HepG2 (cell line): ENCODE results near the gene OR7G1. TPM values are rescaled to one million over a fixed set of nuclear protein-coding genes. Genes with fewer than 3 reads are reported as not detected.

Experiments
- PPARG ChIP-seq: conservative IDR thresholded peaks from 2 replicates; pipeline ENCODE4 v1.6.1; 2016; ENCODE audit warnings: missing biosample characterization, missing genetic modification reagents
- ZNF703 ChIP-seq: sonication (generic); formaldehyde crosslinking; IDR thresholded peaks from 2 replicates; pipeline ENCODE4 v1.5.1; 2020; ENCODE audit warnings: missing genetic modification reagents, mild to moderate bottlenecking, moderate library complexity, borderline replicate concordance
- polyA plus RNA-seq, 8 experiments: library from polyadenylated mRNA; depleted of rRNA in 3 of 8; stranded (reverse) in 7 of 8; unstranded in 1 of 8; fragments of >200 nt; fragmentation: Illumina TruSeq in 4 of 8; extraction: Trizol in 4 of 8; gene quantifications; 2 replicates each; pipeline versions ENCODE4 v1.2.1 to v1.2.3, GENCODE V29; 2011 to 2016; ENCODE audit warnings: low read depth in 4 of 8, missing spikeins in 1 of 8, mixed read lengths in 1 of 8; ENCODE audit not compliant: insufficient read depth in 1 of 8
- total RNA-seq, 5 experiments: library from RNA; depleted of rRNA; stranded (reverse); fragments of >200 nt; fragmentation: Illumina TruSeq; extraction: Trizol; gene quantifications; 2 replicates each; pipeline ENCODE4 v1.2.3, GENCODE V29; 2016; ENCODE audit warnings: low read depth in 1 of 5
- TF ChIP-seq, protein P1 (sequence below), 2 experiments: sonication (generic) in 1 of 2; formaldehyde crosslinking in 1 of 2; IDR thresholded peaks; 2 replicates each; pipeline versions ENCODE4 v1.4.0 to v1.6.1; 2016 to 2020; ENCODE audit warnings: borderline replicate concordance in 1 of 2, low read depth in 1 of 2, mild to moderate bottlenecking in 1 of 2, missing genetic modification reagents in 1 of 2
- TF ChIP-seq, protein P2 (sequence below): sonication (generic); formaldehyde crosslinking; conservative IDR thresholded peaks from 2 replicates; pipeline ENCODE4 v1.4.0; 2020; ENCODE audit warnings: mild to moderate bottlenecking, missing genetic modification reagents, moderate library complexity

Gene OR7G1
- total and polyA plus RNA-seq, 2 of the 13 experiments (the other 11 are each of a cell fraction or from before 2014, with no cell fraction given), result not detected

DNA sequence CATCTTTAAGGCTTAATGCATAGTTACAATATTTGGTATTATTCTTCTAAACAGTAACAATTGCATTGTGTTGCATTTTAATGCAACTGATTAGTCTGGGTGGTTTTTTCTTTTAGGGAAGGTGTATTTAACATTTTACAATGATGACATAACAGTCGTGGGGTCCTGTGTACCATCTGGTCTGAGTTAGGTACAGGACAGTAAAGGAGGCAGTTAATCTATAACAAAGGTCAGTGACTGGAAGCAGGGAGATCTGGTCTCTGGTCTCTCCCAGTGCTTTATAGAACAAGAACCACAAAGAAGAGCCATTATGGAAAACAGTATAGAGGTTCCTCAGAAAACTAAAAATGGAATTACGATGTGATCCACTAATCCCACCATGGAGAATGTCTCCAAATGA, 5.6 kb downstream of the OR7G1 start (continued):
- TF ChIP-seq, protein P1, sequence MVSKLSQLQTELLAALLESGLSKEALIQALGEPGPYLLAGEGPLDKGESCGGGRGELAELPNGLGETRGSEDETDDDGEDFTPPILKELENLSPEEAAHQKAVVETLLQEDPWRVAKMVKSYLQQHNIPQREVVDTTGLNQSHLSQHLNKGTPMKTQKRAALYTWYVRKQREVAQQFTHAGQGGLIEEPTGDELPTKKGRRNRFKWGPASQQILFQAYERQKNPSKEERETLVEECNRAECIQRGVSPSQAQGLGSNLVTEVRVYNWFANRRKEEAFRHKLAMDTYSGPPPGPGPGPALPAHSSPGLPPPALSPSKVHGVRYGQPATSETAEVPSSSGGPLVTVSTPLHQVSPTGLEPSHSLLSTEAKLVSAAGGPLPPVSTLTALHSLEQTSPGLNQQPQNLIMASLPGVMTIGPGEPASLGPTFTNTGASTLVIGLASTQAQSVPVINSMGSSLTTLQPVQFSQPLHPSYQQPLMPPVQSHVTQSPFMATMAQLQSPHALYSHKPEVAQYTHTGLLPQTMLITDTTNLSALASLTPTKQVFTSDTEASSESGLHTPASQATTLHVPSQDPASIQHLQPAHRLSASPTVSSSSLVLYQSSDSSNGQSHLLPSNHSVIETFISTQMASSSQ (IDR thresholded peaks at IDR 0.05; ENCODE audit: low read depth), result peak; percentile 39; the same call in 1 of the 2 replicates
- TF ChIP-seq, protein P1 (CRISPR knock-in tag; IDR thresholded peaks at IDR 0.05; ENCODE audit: borderline replicate concordance), result no peak
- TF ChIP-seq, protein P2, sequence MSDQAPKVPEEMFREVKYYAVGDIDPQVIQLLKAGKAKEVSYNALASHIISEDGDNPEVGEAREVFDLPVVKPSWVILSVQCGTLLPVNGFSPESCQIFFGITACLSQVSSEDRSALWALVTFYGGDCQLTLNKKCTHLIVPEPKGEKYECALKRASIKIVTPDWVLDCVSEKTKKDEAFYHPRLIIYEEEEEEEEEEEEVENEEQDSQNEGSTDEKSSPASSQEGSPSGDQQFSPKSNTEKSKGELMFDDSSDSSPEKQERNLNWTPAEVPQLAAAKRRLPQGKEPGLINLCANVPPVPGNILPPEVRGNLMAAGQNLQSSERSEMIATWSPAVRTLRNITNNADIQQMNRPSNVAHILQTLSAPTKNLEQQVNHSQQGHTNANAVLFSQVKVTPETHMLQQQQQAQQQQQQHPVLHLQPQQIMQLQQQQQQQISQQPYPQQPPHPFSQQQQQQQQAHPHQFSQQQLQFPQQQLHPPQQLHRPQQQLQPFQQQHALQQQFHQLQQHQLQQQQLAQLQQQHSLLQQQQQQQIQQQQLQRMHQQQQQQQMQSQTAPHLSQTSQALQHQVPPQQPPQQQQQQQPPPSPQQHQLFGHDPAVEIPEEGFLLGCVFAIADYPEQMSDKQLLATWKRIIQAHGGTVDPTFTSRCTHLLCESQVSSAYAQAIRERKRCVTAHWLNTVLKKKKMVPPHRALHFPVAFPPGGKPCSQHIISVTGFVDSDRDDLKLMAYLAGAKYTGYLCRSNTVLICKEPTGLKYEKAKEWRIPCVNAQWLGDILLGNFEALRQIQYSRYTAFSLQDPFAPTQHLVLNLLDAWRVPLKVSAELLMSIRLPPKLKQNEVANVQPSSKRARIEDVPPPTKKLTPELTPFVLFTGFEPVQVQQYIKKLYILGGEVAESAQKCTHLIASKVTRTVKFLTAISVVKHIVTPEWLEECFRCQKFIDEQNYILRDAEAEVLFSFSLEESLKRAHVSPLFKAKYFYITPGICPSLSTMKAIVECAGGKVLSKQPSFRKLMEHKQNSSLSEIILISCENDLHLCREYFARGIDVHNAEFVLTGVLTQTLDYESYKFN (CRISPR knock-in tag), result peak; percentile 45; the same call in 1 of the 2 replicates
- TF ChIP-seq ZNF703 (no peak), PPARG (CRISPR knock-in tag) (0 out of 2 replicates have a peak, but pooled peaks have one; percentile 41)
